A549 (cell line): Measurements from ENCODE around the gene PID1. TPM values are rescaled to one million over a fixed set of nuclear protein-coding genes. Genes with fewer than 3 reads are reported as not detected.

ENCODE experiments used
- ATAC-seq, 2 experiments: fragments of 200-7000 bp in 1 of 2; fragments of >200 bp in 1 of 2; cut with Nextera tagmentation in 1 of 2; cut with Tn5 transposase in 1 of 2; 3 replicates each; pipeline versions ENCODE4 v1.8.0 to v1.9.1; 2018 to 2020; ENCODE audit warnings: mild to moderate bottlenecking in 1 of 2, moderate library complexity in 1 of 2
- CTCF ChIA-PET: fragments of 300-600 bp; sonication (Branson Sonifier 250); formaldehyde crosslinking; extraction: SDS; loops from one replicate; lab custom pipeline; 2021; ENCODE audit warnings: antibody characterized with exemption, inconsistent platforms; lab: Yijun Ruan, JAX
- POLR2A ChIA-PET: fragments of 350-600 bp; formaldehyde crosslinking; extraction: SDS; loops from one replicate; lab custom pipeline; 2021; ENCODE audit warnings: antibody characterized with exemption, inconsistent platforms; lab: Yijun Ruan, JAX
- DNase-seq, 2 experiments: peaks; one replicate each; pipeline versions ENCODE4 v3.0.0 to v3.0.0-alpha.2; 2011 to 2016; ENCODE audit warnings: low read depth in 1 of 2, low spot score in 1 of 2
- FAIRE-seq: peaks from 2 replicates; lab custom pipeline; 2011; peaks lifted over from hg19 to GRCh38; lab: Jason Lieb, UNC
- H3K27ac ChIP-seq, 2 experiments: fragments of >200 bp; sonication (Bioruptor Twin); formaldehyde crosslinking; 3 replicates each; pipeline ENCODE4 v1.5.1; 2016 to 2017
- H3K4me1 ChIP-seq: fragments of >200 bp; sonication (Bioruptor Twin); formaldehyde crosslinking; 3 replicates; pipeline ENCODE4 v1.6.1; 2016
- H3K4me2 ChIP-seq: fragments of >200 bp; sonication (Bioruptor Twin); formaldehyde crosslinking; 3 replicates; pipeline ENCODE4 v1.6.1; 2016
- H3K4me3 ChIP-seq: fragments of >200 bp; sonication (Bioruptor Twin); formaldehyde crosslinking; 3 replicates; pipeline ENCODE4 v1.5.1; 2016
- H3K9me3 ChIP-seq: fragments of >200 bp; sonication (Bioruptor Twin); formaldehyde crosslinking; 3 replicates; pipeline ENCODE4 v1.6.1; 2016
- ATOH8 ChIP-seq: fragments of 250-450 bp; sonication (Bioruptor Pico); IDR thresholded peaks from 2 replicates; pipeline ENCODE4 v1.5.0; 2020; ENCODE audit warnings: low read depth, mild to moderate bottlenecking, moderate library complexity
- CEBPB ChIP-seq, 2 experiments: fragments of >200 bp in 1 of 2; sonication (Bioruptor Twin) in 1 of 2; formaldehyde crosslinking in 1 of 2; IDR thresholded peaks; 2 replicates each; pipeline ENCODE4 v1.6.1; 2012 to 2016
- CHD2 ChIP-seq: fragments of 150-350 bp; IDR thresholded peaks from 2 replicates; pipeline ENCODE4 v1.6.1; 2014; ENCODE audit warnings: low read length; ENCODE audit not compliant: partially characterized antibody
- EHF ChIP-seq: fragments of 250-450 bp; sonication (Bioruptor Pico); IDR thresholded peaks from 2 replicates; pipeline ENCODE4 v1.5.0; 2020; ENCODE audit warnings: mild to moderate bottlenecking
- EHMT2 ChIP-seq: fragments of 200-600 bp; sonication (generic); IDR thresholded peaks from 2 replicates; pipeline ENCODE4 v1.6.1; 2016; ENCODE audit warnings: antibody characterized with exemption, low read depth, mild to moderate bottlenecking, moderate library complexity
- ELK1 ChIP-seq: fragments of 150-350 bp; IDR thresholded peaks from 2 replicates; pipeline ENCODE4 v1.6.1; 2014; ENCODE audit warnings: low read depth, mild to moderate bottlenecking, low read length
- EP300 ChIP-seq, 2 experiments: fragments of >200 bp; sonication (Bioruptor Twin); formaldehyde crosslinking; IDR thresholded peaks; 2 replicates in 1 of 2; 3 replicates in 1 of 2; pipeline ENCODE4 v1.6.1; 2016 to 2017
- GATA3 ChIP-seq: IDR thresholded peaks from 2 replicates; pipeline ENCODE4 v1.6.1; 2012; ENCODE audit warnings: borderline replicate concordance
- HOXB13 ChIP-seq: fragments of 250-450 bp; sonication (Bioruptor Pico); IDR thresholded peaks from 2 replicates; pipeline ENCODE4 v1.5.0; 2020; ENCODE audit warnings: low read depth, mild to moderate bottlenecking, moderate library complexity
- KDM1A ChIP-seq: fragments of 200-600 bp; sonication (generic); IDR thresholded peaks from 2 replicates; pipeline ENCODE4 v1.6.1; 2016; ENCODE audit warnings: low read depth, mild to moderate bottlenecking
- KDM5A ChIP-seq: fragments of 200-600 bp; sonication (generic); IDR thresholded peaks from 2 replicates; pipeline ENCODE4 v1.6.1; 2016; ENCODE audit warnings: antibody characterized with exemption, mild to moderate bottlenecking
- MAZ ChIP-seq: fragments of 150-350 bp; IDR thresholded peaks from 2 replicates; pipeline ENCODE4 v1.6.1; 2014; ENCODE audit warnings: antibody characterized with exemption, low read depth, low read length, borderline replicate concordance
- NPAS2 ChIP-seq: fragments of 250-450 bp; sonication (Bioruptor Pico); IDR thresholded peaks from 2 replicates; pipeline ENCODE4 v1.8.0; 2022; ENCODE audit warnings: mild to moderate bottlenecking, moderate library complexity, borderline replicate concordance
- RCOR1 ChIP-seq: fragments of 150-350 bp; IDR thresholded peaks from 2 replicates; pipeline ENCODE4 v1.6.1; 2014; ENCODE audit warnings: antibody characterized with exemption, low read length, low read depth
- SREBF2 ChIP-seq: fragments of 450-650 bp; IDR thresholded peaks from 2 replicates; pipeline ENCODE4 v1.6.1; 2014; ENCODE audit warnings: mild to moderate bottlenecking, moderate library complexity
- USF2 ChIP-seq: fragments of 450-650 bp; IDR thresholded peaks from 2 replicates; pipeline ENCODE4 v1.6.1; 2014; ENCODE audit warnings: antibody characterized with exemption
- ZSCAN20 ChIP-seq: fragments of 250-450 bp; sonication (Bioruptor Pico); IDR thresholded peaks from 2 replicates; pipeline ENCODE4 v1.8.0; 2022; ENCODE audit warnings: mild to moderate bottlenecking, moderate library complexity
- WGBS: methylation state at CpG from one replicate; pipeline ENCODE4 v1.1.6; 2017; ENCODE audit errors: missing lambda C conversion rate; 5-methylcytosine and 5-hydroxymethylcytosine counted together
- polyA plus RNA-seq, 4 experiments: library from polyadenylated mRNA; depleted of rRNA in 3 of 4; stranded (reverse); fragments of >200 nt; fragmentation: RNase III in 1 of 4; extraction: RNeasy Plus Mini Kit Qiagen cat#74134 plus additional on column Dnase treatment in 1 of 4; gene quantifications; 2 replicates in 3 of 4; 3 replicates in 1 of 4; pipeline ENCODE4 v1.2.3, GENCODE V29; 2011 to 2017
- TF ChIP-seq, protein P1 (sequence below): fragments of 250-450 bp; sonication (Bioruptor Pico); IDR thresholded peaks from 2 replicates; pipeline ENCODE4 v1.5.0; 2021; ENCODE audit warnings: mild to moderate bottlenecking, moderate library complexity, borderline replicate concordance
- TF ChIP-seq, protein P2 (sequence below): IDR thresholded peaks from 2 replicates; pipeline ENCODE4 v1.6.1; 2012
- TF ChIP-seq, protein P3 (sequence below): fragments of >200 bp; sonication (Bioruptor Twin); formaldehyde crosslinking; IDR thresholded peaks from 3 replicates; pipeline ENCODE4 v1.6.1; 2016

The PID1 gene
- polyA plus RNA-seq, 2 of the 4 experiments (the other 2 are of a cell fraction): 0.75 to 2.7 TPM

DNA sequence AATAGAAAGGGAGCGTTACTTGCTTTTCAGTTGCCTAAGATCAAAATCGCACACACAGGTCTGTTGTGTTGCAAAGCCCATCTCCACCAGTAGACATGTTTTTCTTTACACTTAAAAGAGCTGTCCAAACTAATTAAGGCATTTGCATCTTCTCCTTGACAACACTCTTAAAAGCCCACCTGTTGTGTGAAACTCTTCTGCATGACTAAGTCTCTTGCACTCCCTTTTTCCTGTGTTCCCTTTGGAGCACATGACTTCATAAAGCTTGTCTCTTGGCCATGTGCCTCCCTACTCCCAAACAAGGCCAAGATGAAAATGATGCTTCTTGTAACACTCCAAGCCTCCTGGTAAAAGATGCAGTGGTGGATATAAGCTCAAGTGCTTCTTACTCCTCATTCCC lies 26.1 kb downstream of the PID1 start (continued):
- TF ChIP-seq ATOH8 (CRISPR knock-in tag) (no peak), RCOR1 (no peak), CEBPB (IDR thresholded peaks at IDR 0.05) (no peak), HOXB13 (CRISPR knock-in tag) (no peak)
- TF ChIP-seq, all 56 proteins: peak for 0

DNA sequence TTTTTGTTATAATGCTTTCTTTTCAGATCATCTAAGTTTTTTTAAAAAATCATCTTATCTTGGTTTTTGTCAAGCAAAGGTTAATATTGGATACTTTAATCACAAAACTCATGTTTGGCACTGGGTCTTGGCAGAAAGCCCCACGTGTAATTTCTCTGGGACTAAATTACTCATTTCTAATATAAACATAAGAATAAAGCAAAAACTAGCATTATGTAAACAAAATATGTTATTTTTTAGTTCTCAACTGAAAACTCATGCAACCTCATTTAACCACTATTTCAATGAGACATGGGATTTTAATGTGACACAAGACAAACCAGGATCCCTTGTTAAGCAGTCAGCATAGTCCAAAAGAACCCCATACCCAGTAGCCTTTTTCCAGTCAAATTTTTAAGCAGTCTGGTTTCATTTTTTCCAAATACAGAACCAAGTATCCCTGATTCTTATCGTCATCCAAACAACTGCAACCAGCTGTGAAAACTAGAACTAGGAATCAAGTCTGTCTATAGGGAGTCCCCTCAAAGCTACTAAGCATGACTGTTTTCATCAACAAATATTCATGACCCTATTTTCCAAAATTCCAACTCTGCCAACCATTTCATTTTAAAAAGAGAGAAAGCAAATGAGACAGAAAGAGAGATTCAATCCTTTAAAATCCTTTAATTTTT lies 27.1 kb downstream of the PID1 start:
- ChIA-PET CTCF (interaction anchor here (0.6 kb wide), 1 partner anchor 84 kb away, joined by 3 read pairs; no protein-coding TSS in a partner anchor), POLR2A (no interaction called here)
- no peak overlapping the region for H3K27ac ChIP-seq
- peaks cover 6% of the 10 kb centered on the region; the same call in 2 of the 3 replicates for H3K9me3 ChIP-seq
- ATAC-seq (no peak), DNase-seq (no peak), FAIRE-seq (no peak)
- 25% methylated on average over 2 of the region's 2 CpGs for WGBS
- TF ChIP-seq KDM5A: no peak
- TF ChIP-seq ZSCAN20 (CRISPR knock-in tag): no peak
- no peak for TF ChIP-seq MAZ
- TF ChIP-seq NPAS2: no peak
- TF ChIP-seq ELK1: no peak
- no peak for TF ChIP-seq GATA3
- TF ChIP-seq, protein P1, sequence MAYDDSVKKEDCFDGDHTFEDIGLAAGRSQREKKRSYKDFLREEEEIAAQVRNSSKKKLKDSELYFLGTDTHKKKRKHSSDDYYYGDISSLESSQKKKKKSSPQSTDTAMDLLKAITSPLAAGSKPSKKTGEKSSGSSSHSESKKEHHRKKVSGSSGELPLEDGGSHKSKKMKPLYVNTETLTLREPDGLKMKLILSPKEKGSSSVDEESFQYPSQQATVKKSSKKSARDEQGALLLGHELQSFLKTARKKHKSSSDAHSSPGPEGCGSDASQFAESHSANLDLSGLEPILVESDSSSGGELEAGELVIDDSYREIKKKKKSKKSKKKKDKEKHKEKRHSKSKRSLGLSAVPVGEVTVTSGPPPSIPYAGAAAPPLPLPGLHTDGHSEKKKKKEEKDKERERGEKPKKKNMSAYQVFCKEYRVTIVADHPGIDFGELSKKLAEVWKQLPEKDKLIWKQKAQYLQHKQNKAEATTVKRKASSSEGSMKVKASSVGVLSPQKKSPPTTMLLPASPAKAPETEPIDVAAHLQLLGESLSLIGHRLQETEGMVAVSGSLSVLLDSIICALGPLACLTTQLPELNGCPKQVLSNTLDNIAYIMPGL (CRISPR knock-in tag): no peak
- TF ChIP-seq, protein P2, sequence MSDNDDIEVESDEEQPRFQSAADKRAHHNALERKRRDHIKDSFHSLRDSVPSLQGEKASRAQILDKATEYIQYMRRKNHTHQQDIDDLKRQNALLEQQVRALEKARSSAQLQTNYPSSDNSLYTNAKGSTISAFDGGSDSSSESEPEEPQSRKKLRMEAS: no peak
- no peak for TF ChIP-seq EP300 (IDR thresholded peaks at IDR 0.05)
- TF ChIP-seq EHF (CRISPR knock-in tag): no peak
- no peak for TF ChIP-seq EHMT2
- no peak overlapping the region for H3K4me3 ChIP-seq
- H3K4me2 ChIP-seq: no peak overlapping the region
- H3K4me1 ChIP-seq: no peaks in the 10 kb centered on the region

- no peak overlapping the region for H3K27ac ChIP-seq
- no peaks in the 10 kb centered on the region for H3K4me1 ChIP-seq
- ATAC-seq (no peak), DNase-seq (no peak), FAIRE-seq (no peak)
- no peak overlapping the region for H3K4me3 ChIP-seq
- no peak overlapping the region for H3K4me2 ChIP-seq
- CTCF ChIA-PET: no interaction called here
- TF ChIP-seq CHD2: no peak
- TF ChIP-seq, protein P3, sequence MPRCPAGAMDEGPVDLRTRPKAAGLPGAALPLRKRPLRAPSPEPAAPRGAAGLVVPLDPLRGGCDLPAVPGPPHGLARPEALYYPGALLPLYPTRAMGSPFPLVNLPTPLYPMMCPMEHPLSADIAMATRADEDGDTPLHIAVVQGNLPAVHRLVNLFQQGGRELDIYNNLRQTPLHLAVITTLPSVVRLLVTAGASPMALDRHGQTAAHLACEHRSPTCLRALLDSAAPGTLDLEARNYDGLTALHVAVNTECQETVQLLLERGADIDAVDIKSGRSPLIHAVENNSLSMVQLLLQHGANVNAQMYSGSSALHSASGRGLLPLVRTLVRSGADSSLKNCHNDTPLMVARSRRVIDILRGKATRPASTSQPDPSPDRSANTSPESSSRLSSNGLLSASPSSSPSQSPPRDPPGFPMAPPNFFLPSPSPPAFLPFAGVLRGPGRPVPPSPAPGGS: no peak
- no peak for TF ChIP-seq SREBF2
- no peak for TF ChIP-seq KDM1A
- no peak for TF ChIP-seq USF2
- H3K9me3 ChIP-seq: peaks cover 6% of the 10 kb centered on the region; the same call in 2 of the 3 replicates
- POLR2A ChIA-PET: no interaction called here
These were observed 30.0 kb downstream of the PID1 start for GRCh38 chr2:229240984-229241491.
